Hepatocyte (in vitro differentiated cells): ENCODE results near the gene KCNN3.

ENCODE experiments used
- EZH2 ChIP-seq: fragments of 200-600 bp; sonication (generic); IDR thresholded peaks from 2 replicates; pipeline ENCODE4 v1.6.1; 2016; ENCODE audit warnings: antibody characterized with exemption, mild to moderate bottlenecking, borderline replicate concordance
- EZH2phosphoT487 ChIP-seq: fragments of 200-600 bp; sonication (generic); IDR thresholded peaks from one replicate; pipeline ENCODE4 v1.6.1; 2018; ENCODE audit warnings: antibody characterized with exemption, mild to moderate bottlenecking, low read depth, moderate library complexity; ENCODE audit not compliant: unreplicated experiment, severe bottlenecking
- TF ChIP-seq, protein P1 (sequence below): fragments of 200-600 bp; sonication (generic); IDR thresholded peaks from 2 replicates; pipeline ENCODE4 v1.5.1; 2016; ENCODE audit warnings: antibody characterized with exemption, mild to moderate bottlenecking; ENCODE audit not compliant: poor library complexity

DNA sequence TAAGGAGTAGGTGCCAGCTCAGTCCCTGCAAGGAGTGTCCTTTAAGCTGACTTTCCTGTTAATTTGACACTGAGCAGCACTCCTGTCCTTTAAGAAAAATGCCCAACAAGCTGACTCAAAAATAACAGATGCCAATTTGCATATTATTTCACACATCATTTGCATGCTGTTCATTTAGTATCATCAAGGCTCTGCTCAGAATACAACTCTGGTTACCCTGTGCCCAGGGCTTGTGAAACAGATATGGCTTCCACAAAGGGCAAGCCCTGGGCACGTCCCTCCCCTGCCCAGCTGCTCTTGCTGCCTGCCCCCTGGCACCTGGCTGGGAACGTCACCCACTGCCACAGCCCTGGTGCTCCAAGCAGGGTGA lies 10.3 kb downstream of the KCNN3 start:
- TF ChIP-seq, protein P1, sequence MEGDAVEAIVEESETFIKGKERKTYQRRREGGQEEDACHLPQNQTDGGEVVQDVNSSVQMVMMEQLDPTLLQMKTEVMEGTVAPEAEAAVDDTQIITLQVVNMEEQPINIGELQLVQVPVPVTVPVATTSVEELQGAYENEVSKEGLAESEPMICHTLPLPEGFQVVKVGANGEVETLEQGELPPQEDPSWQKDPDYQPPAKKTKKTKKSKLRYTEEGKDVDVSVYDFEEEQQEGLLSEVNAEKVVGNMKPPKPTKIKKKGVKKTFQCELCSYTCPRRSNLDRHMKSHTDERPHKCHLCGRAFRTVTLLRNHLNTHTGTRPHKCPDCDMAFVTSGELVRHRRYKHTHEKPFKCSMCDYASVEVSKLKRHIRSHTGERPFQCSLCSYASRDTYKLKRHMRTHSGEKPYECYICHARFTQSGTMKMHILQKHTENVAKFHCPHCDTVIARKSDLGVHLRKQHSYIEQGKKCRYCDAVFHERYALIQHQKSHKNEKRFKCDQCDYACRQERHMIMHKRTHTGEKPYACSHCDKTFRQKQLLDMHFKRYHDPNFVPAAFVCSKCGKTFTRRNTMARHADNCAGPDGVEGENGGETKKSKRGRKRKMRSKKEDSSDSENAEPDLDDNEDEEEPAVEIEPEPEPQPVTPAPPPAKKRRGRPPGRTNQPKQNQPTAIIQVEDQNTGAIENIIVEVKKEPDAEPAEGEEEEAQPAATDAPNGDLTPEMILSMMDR = no peak
- TF ChIP-seq EZH2phosphoT487 (no peak), EZH2 (no peak)
